ENCODE results near the gene LARP4B.
A peak's percentile ranks its signal among the peaks of the same experiment; 100 is the strongest.
"Not testable (repeated sequence)": the region's sequence is repeated elsewhere in the genome, so short reads cannot be mapped to it uniquely, and the experiment has no call there.

LARP4B gene

DNA sequence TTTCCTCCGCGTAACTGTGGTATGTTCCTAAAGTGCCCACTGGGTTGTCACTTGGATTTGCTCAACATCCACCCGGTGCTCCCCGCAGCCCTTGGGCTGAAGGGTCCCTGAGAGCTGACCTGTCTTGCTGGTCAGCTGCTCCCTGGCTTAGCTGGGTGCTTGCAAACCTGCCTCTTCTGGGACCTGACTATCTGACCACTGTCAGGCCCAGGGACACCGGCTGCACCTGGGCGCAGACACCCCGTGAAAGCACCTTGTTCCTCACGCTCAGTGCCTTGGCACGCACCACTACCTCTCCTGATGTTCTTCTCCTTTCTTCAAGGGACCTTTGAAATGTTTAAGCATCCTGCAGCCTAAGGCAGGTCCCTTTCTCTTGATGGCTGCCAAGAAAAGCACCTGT is 26.6 kb upstream of the LARP4B start:
- no peak for DNase-seq (ENCODE audit: low spot score)

DNA sequence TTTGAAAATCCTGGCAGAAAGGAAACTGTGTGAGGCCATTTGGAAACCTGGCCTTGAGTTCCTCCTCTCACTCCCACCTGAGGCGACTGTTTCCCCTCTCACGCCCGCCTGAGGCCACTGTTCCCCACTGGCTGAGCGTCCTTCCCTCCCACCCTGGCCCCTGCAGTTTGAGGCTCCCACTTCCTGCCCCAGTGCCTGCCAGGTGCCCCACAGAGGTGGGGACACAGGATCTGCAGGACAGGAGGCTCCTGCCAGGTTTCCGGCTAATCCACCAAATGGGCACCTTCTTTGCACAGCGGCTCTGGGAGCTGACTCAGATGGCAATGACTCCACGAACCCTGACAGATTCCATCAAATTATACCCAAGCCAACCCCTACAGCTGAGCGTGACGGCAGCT is 24.3 kb upstream of the LARP4B start:
- no peak for DNase-seq (ENCODE audit: low spot score)

DNA sequence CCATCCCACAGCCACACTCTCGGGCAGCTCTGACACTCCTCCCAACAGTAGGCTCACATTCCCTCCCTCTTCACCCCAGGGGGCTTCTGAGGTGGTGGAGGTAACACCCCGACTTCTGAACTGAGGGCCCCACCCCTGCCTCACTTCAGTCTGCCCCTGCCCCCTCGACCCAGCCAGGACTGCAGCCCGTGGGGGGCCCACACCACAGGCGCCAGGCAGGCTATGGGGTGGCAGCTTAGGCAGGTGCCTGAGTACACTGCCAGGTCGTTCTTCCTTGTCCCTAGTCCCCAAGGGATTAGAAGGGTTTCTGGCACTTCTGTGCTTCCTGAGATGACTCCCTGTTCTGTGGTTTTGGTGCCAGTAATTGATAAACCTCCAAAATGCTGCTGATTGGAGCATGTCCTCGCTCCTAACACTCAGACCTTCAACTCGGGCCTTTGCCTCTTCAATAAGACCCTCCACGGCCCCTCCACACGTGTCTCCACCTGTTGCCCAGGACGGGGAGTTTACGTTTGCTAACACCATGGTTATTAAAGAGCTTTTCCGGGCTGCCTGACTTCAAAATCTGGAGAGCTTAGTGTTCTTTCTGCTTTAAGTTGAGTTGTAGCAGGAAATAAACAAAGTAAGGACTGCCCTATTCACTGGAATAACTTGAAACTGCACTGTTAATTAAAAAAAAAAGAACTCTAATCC is 23.8 kb upstream of the LARP4B start:
- no peak for DNase-seq (ENCODE audit: low spot score)

DNA sequence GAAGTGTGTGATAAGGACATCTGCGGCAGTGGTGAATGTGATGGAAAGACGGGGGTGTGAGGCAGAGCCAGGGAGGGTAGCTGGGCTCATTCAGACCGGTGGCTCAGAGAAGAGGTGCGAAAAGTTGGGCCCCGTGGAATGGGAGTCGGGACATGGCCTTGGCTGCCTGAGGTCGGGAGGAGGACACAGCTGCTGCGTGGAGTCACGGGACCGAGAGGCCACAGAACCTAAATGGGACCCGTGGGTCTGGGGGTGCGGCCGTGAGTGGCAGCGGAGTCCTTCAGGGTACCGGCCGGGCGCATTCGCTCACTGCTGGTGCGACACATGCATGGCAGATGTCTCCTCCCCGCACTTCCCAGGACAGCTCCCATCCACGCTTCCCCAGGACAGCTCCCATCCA is 22.9 kb upstream of the LARP4B start:
- no peak for DNase-seq (ENCODE audit: low spot score)

- no peak for DNase-seq (ENCODE audit: low spot score)
Measured at GRCh38 chr10:953836-954235, 22.3 kb upstream of the LARP4B start.

- no peak for DNase-seq (ENCODE audit: low spot score)
Measured at GRCh38 chr10:949446-949845, 17.9 kb upstream of the LARP4B start.

GRCh38 chr10:948347-948746 is 16.8 kb upstream of the LARP4B start:
- no peak for DNase-seq (ENCODE audit: low spot score)

DNA sequence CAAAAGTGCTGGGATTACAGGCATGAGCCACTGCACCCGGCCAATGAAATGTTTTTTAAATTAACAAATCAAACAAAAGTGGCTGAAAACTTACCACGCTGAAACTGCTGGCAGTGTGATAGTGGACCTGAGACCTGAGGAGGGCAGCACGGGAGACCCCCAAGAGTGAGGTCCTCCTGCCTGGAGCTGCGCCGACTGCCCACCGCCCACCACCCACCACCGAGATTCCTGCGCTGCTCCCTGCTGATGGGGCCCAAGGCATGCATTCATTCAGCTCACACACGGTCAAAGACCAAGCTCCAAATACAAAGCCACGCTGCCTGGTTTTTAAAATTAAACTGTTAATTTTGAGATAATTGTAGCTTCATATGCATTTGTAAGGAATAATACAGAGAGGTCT is 16.4 kb upstream of the LARP4B start:
- DNase-seq (ENCODE audit: low spot score), result no peak

DNA sequence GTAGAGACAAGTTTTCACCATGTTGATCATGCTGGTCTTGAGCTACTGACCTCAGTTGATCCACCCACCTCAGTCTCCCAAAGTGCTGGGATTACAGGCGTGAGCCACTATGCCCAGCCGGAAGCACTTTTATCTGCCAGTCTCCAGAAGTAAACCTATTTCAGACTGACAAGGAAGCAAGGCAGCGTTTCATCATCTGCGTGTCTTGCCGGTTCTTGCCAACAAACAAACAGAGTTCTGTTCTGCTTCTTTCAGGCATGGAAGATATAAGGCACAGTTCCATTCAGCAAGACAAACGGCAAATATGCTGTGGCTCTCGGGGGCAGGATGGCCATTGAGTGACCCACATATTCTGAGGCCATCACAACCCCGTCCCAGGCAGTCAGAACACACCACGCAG is 15.5 kb upstream of the LARP4B start:
- DNase-seq (ENCODE audit: low spot score), result no peak

DNA sequence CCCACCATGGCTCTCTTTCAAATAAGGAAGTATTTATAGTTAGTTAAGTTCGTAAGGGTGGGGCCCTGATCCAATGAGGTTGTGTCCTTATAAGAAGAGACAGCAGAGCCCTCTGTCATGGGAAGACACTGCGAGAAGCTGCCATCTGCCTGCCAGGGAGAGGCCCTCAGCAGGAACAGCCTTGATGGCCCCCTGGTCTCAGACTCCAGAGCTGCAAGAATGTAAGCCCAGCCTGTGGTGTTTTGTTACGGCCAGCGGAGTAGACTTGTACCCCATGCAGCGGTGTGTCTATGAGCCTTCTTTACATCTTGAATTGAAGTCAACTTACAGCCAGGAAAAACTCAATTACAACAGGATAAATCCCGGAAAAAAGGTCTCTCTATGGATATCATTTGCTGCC is 14.3 kb upstream of the LARP4B start:
- DNase-seq (ENCODE audit: low spot score), result no peak

- peak; percentile 25 for DNase-seq (ENCODE audit: low spot score)
Measured at GRCh38 chr10:944034-944831, 12.7 kb upstream of the LARP4B start.

DNA sequence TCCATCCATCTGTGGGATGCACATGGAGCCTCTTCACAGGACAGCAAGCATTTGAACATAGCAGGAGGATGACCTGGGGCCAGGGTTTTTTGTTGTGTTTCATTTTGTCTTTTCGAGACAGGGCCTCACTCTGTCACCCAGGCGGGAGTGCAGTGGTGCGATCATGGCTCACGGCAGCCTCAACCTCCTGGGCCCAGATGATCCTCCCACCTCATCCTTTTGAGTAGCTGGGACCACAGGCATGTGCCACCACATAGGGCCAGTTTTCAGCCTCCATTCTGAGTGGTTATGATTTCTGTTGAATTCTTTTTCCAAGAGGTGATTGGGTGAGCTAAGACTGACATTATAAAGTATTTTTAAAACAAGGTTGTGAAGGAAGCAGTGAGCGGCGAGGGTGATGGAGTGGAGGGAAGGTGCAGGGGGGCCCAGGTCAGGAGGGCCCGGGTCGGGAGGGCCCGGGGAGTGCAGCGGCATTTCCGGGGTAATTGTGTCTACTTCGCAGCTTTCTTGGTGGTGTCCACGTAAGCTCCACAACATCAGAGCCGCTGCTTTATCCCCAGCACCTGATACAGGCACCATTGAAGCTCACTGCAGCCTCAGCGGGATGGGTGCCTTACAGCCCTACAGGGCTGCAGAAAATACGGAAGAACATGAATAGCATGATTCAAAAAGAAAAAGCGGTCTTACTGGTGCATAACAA is 12.0 kb upstream of the LARP4B start:
- no peak for DNase-seq (ENCODE audit: low spot score)

DNA sequence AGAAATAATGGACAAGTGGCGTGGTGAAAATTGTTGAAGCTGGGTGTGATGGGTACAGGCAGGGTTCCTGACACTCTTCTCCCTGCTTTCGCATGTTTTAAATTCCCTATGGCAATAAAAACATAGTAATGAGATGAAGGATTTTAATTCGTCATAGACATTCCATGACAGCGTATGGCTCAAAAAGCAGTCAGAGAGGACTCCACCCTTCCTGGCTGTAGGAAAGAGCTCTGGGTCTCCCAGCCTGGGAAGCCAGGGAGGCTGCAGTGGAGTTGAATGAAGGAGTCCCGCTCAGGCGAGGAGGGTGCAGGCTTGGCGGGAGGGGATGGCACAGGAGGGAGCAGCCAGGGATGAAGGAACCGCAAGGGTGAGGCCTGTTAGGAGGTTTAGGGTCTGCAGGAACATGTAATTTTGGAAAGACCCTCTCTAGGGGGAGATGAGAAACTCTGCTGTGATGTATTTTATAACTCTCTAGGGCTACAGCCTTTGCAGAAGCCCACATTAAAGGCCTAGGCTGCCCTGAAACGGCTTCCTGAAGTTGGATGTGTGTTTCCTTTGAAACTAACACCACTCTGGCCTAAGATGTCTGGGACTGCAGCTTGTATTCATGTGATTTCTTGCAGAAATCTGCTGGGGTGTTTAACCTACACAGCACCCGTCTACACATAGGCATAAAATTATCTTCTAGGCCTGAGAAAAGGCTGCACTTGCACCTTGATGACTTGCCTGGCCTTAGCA is 7.6 kb upstream of the LARP4B start:
- DNase-seq (ENCODE audit: low spot score), result no peak

DNA sequence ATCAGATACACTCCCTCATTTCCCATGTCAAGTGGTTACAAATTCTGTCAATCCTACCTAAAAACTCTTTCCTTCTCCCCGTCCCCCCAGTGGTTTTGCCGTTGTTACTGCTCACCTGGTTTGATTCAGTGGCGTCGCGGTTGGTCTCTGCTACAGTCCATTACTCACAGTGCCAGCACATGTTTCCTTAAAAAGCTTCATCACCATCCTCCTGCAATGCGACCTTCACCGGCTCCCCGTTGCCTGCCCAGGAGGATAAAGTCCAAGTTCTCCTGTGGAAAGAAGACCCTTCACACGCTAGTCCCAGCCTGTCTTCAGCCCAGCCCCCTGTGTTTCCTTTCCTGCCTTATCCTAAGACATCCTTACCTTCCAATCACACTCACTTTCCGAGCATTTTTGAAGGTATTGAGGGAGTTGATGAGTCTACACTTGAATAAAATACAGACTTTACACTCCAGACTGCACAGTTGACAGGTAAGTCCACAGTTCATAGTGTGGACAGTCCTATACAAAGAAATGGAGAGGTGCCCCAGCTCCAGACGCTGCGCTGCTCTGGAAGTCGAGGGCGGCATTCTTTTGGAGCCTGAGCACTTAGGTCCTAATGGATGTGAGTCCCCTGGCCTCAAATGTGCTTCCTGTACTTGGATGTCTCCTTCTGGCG is 3.4 kb upstream of the LARP4B start:
- no peak for DNase-seq (ENCODE audit: low spot score)

- DNase-seq (ENCODE audit: low spot score), result not testable (repeated sequence)
Measured at GRCh38 chr10:934165-934564, 2.7 kb upstream of the LARP4B start.

GRCh38 chr10:932589-932988 is 1.1 kb upstream of the LARP4B start:
- no peak for DNase-seq (ENCODE audit: low spot score)

- no peak for DNase-seq (ENCODE audit: low spot score)
Measured at GRCh38 chr10:930625-931325, 730 bp downstream of the LARP4B start.

DNA sequence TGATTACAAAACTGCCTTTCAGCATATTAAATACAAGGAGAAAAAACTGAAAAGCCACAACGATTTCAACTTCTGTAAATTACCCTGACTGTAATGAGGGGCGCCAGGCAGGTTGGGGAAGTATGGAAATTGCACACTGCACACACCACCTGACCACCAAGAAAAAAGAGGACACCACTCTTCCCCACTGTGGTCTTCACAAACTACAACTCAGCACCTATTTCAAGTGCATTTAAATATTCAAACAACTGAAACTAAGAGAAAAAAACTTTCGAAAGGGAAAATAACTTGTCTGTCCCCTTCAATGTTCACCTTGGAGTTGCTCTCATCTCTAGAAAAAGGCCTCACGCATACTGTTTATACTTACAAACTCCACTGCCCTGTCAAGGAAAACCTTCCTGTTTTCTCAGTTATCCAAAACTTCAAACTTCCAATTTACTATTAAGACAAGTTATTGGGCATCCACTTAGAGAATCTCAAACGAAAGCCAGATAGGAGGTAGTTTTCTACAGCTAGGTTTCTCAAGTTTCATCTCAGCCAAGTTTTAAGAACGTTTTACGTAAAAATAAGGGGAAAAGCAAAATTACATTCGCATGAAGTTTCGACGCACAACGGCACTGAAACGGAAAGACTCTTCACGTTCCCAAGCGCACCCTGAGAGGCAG is 1.4 kb downstream of the LARP4B start:
- DNase-seq (ENCODE audit: low spot score), result no peak

DNA sequence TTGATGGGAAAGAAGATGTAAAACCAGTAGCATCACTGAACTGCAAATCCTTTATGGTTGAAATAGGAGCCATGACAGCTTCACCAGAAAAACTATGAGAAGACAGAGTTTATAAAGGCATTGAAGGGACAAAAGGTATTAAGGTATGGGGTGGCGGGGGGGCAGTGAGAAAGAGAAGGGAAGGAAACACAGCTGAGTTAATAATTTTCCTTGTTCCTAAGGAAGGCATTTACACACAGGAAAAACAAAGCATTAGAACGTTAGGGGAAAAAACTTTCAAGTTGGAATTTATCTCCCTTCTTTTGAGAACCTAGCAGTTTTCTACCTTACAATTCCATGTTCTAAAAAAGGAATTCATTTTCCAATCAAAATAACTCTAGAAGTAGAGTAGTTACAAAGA is 4.4 kb downstream of the LARP4B start:
- DNase-seq (ENCODE audit: low spot score), result no peak

GRCh38 chr10:926075-926698 is 5.3 kb downstream of the LARP4B start:
- DNase-seq (ENCODE audit: low spot score), result no peak

Measured in globus pallidus (tissue), 1 donor.